Cardiac septum (tissue), 1 donor: ENCODE measurements around the gene HIPK2. TPM values are rescaled to one million over a fixed set of nuclear protein-coding genes. Genes with fewer than 3 reads are reported as not detected.

Experiments
- DNase-seq: peaks from one replicate; pipeline ENCODE4 v3.0.0-alpha.2; 2020; ENCODE audit warnings: low spot score
- intact Hi-C: fragments of 100-400 bp; cut with DNase I; formaldehyde crosslinking; loops from one replicate; pipeline ENCODE4 v1.14.0; 2022
- total RNA-seq: library from RNA; stranded (reverse); fragmentation: NEBNext Ultra II Directional; extraction: Animal tissue kit (Norgen Biotek cat#: 25700); gene quantifications from one replicate; pipeline ENCODE4 v1.2.1, GENCODE V29; 2021
- donor health status: DM: no; HTN: no; CAD: no.

The HIPK2 gene
- total RNA-seq, 1 donor from 2014 or later = 218 TPM

- DNase-seq = no peak
- intact Hi-C loops = no loop called here
These were observed 113.4 kb downstream of the HIPK2 start for GRCh38 chr7:139664434-139664833.

- intact Hi-C loops = no loop called here
- no peak for DNase-seq
These were observed 114.1 kb downstream of the HIPK2 start for GRCh38 chr7:139663608-139664177.

GRCh38 chr7:139661903-139662302 is 115.9 kb downstream of the HIPK2 start:
- intact Hi-C loops = no loop called here
- no peak for DNase-seq

GRCh38 chr7:139661043-139661440 is 116.8 kb downstream of the HIPK2 start:
- intact Hi-C loops = no loop called here
- no peak for DNase-seq

GRCh38 chr7:139660317-139661042 is 117.3 kb downstream of the HIPK2 start:
- intact Hi-C loops = no loop called here
- DNase-seq = no peak

- intact Hi-C loops = loop anchor here (5.0 kb wide), 1 partner anchor 77 kb away; no protein-coding TSS in a partner anchor
- no peak for DNase-seq
These were observed 117.9 kb downstream of the HIPK2 start for GRCh38 chr7:139659922-139660316.

GRCh38 chr7:139658908-139659675 is 118.7 kb downstream of the HIPK2 start:
- no peak for DNase-seq
- intact Hi-C loops = loop anchor here (5.0 kb wide), 1 partner anchor 78 kb away; no protein-coding TSS in a partner anchor

GRCh38 chr7:139658296-139658695 is 119.5 kb downstream of the HIPK2 start:
- DNase-seq = no peak
- intact Hi-C loops = loop anchor here (5.0 kb wide), 1 partner anchor 79 kb away; no protein-coding TSS in a partner anchor

GRCh38 chr7:139657725-139658124 is 120.1 kb downstream of the HIPK2 start:
- intact Hi-C loops = loop anchor here (5.0 kb wide), 1 partner anchor 80 kb away; no protein-coding TSS in a partner anchor
- DNase-seq = no peak

GRCh38 chr7:139656387-139656786 is 121.4 kb downstream of the HIPK2 start:
- intact Hi-C loops = loop anchor here (5.0 kb wide), 1 partner anchor 81 kb away; no protein-coding TSS in a partner anchor
- no peak for DNase-seq

- no peak for DNase-seq
- intact Hi-C loops = loop anchor here (5.0 kb wide), 1 partner anchor 82 kb away; no protein-coding TSS in a partner anchor
These were observed 122.5 kb downstream of the HIPK2 start for GRCh38 chr7:139655305-139655704.

GRCh38 chr7:139654276-139655181 is 123.3 kb downstream of the HIPK2 start:
- no peak for DNase-seq
- intact Hi-C loops = loop anchor here (5.0 kb wide), 1 partner anchor 83 kb away; no protein-coding TSS in a partner anchor

- DNase-seq = no peak
- intact Hi-C loops = no loop called here
These were observed 125.9 kb downstream of the HIPK2 start for GRCh38 chr7:139651914-139652313.

- no peak for DNase-seq
These were observed 126.5 kb downstream of the HIPK2 start for GRCh38 chr7:139651308-139651707.

GRCh38 chr7:139650429-139651100 is 127.2 kb downstream of the HIPK2 start:
- intact Hi-C loops = no loop called here
- peak; percentile 81 for DNase-seq

More at GRCh38 chr7:139651308-139651707, 126.5 kb downstream of the HIPK2 start:
- intact Hi-C loops = no loop called here

GRCh38 chr7:139648941-139649425 is 128.8 kb downstream of the HIPK2 start:
- no peak for DNase-seq
- intact Hi-C loops = loop anchor here (2.0 to 5.0 kb wide), 3 partner anchors 83 to 268 kb away; partner anchors contain the start of gene HIPK2

- no peak for DNase-seq
- intact Hi-C loops = loop anchor here (2.0 to 5.0 kb wide), 3 partner anchors 84 to 269 kb away; partner anchors contain the start of gene HIPK2
These were observed 129.4 kb downstream of the HIPK2 start for GRCh38 chr7:139648391-139648861.

GRCh38 chr7:139647814-139648390 is 129.9 kb downstream of the HIPK2 start:
- intact Hi-C loops = loop anchor here (2.0 to 5.0 kb wide), 3 partner anchors 84 to 269 kb away; partner anchors contain the start of gene HIPK2
- DNase-seq = no peak
